Panc1 (cell line): ENCODE data around the gene SQOR.

Source experiments
- POLR2AphosphoS5 ChIP-seq: IDR thresholded peaks from 2 replicates; pipeline ENCODE4 v1.6.1; 2012; ENCODE audit warnings: mild to moderate bottlenecking, low read depth, low read length, moderate library complexity
- TCF7L2 ChIP-seq: IDR thresholded peaks from 2 replicates; pipeline ENCODE4 v1.6.1; 2011; ENCODE audit warnings: mild to moderate bottlenecking, low read depth, low read length, inconsistent platforms
- TF ChIP-seq, protein P1 (sequence below): fragments of 450-650 bp; IDR thresholded peaks from 2 replicates; pipeline ENCODE4 v1.5.1; 2017; ENCODE audit warnings: mild to moderate bottlenecking

DNA sequence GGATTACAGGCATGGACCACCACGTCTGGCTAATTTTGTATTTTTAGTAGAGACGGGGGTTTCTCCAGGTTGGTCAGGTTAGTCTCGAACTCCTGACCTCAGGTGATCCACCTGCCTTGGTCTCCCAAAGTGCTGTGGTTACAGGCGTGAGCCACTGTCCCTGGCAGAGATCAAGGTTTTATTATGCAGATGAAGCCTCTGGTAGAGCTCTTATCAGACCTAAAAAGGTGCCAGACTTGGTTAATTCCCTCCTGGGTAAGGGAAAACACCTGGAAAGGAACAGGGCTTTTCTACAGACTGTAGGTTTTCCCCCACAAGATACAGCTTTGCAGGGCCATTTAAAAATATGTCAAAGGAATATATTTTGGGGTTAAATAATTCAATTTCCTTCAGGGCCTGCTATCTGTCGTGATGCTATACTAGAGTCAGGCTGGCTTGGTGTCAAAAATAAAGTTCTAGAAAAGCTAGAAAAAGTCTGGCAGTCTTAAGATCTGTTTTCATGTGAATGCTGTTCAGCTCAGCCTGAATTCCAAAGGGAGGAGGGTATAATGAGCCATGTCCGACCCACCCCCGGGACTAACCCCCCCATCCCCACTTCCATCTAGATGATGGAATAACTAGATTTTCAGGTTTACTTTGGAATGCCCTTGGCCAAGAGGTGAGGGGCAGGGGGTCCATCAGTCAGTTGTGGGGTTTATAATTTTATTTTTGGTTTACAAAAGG lies 49.6 kb upstream of the SQOR start:
- TF ChIP-seq, protein P1, sequence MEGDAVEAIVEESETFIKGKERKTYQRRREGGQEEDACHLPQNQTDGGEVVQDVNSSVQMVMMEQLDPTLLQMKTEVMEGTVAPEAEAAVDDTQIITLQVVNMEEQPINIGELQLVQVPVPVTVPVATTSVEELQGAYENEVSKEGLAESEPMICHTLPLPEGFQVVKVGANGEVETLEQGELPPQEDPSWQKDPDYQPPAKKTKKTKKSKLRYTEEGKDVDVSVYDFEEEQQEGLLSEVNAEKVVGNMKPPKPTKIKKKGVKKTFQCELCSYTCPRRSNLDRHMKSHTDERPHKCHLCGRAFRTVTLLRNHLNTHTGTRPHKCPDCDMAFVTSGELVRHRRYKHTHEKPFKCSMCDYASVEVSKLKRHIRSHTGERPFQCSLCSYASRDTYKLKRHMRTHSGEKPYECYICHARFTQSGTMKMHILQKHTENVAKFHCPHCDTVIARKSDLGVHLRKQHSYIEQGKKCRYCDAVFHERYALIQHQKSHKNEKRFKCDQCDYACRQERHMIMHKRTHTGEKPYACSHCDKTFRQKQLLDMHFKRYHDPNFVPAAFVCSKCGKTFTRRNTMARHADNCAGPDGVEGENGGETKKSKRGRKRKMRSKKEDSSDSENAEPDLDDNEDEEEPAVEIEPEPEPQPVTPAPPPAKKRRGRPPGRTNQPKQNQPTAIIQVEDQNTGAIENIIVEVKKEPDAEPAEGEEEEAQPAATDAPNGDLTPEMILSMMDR: no peak
- no peak for TF ChIP-seq POLR2AphosphoS5
- no peak for TF ChIP-seq TCF7L2
